ENCODE measurements around the gene KANSL2. TPM values are rescaled to one million over a fixed set of nuclear protein-coding genes. Genes with fewer than 3 reads are reported as not detected.

KANSL2 gene
- total and polyA plus RNA-seq, 2 of the 13 experiments (the other 11 are each of a cell fraction or from before 2014, with no cell fraction given) = 24.1 to 41.3 TPM

DNA sequence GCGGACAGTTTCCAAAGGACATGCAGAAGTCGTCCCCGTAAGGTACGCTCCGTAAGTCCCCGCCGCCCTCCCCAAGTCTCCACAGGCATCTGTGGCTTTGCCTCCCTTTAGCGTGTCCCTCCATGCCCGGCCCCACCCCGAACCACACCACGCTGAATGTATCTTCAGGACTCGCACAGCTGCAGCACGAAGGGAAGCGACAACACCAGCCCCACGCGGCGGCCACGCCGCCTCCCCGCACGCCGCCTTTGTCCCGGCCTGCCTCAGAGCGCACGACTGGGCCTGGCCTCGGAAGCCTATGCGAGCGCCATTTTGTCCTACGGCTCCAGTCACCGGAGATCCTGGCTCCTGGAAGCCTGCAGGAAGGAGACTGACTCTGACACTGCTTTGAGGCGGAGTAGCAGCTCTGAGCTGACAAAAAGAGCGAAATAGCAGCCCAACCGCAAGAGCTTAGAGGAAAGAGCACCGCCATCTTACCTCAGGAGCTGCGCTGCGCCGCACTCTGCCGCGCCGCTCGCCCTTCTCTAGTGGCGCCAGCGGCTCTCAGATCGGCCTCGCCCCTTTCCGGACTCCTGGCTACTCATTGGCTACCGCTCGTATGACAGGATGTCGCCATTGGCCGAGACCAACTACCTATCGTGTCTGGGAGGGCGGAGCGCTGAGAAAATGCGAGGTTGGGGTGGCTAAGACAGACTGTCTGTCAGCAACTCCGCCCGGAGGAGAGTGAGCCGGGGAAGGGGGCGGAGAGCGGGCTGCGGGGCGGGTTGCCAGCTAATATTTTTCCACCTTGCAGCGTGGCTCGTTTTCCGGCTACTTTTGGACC is at the start of gene KANSL2 (continued):
- TF ChIP-seq, protein P1, sequence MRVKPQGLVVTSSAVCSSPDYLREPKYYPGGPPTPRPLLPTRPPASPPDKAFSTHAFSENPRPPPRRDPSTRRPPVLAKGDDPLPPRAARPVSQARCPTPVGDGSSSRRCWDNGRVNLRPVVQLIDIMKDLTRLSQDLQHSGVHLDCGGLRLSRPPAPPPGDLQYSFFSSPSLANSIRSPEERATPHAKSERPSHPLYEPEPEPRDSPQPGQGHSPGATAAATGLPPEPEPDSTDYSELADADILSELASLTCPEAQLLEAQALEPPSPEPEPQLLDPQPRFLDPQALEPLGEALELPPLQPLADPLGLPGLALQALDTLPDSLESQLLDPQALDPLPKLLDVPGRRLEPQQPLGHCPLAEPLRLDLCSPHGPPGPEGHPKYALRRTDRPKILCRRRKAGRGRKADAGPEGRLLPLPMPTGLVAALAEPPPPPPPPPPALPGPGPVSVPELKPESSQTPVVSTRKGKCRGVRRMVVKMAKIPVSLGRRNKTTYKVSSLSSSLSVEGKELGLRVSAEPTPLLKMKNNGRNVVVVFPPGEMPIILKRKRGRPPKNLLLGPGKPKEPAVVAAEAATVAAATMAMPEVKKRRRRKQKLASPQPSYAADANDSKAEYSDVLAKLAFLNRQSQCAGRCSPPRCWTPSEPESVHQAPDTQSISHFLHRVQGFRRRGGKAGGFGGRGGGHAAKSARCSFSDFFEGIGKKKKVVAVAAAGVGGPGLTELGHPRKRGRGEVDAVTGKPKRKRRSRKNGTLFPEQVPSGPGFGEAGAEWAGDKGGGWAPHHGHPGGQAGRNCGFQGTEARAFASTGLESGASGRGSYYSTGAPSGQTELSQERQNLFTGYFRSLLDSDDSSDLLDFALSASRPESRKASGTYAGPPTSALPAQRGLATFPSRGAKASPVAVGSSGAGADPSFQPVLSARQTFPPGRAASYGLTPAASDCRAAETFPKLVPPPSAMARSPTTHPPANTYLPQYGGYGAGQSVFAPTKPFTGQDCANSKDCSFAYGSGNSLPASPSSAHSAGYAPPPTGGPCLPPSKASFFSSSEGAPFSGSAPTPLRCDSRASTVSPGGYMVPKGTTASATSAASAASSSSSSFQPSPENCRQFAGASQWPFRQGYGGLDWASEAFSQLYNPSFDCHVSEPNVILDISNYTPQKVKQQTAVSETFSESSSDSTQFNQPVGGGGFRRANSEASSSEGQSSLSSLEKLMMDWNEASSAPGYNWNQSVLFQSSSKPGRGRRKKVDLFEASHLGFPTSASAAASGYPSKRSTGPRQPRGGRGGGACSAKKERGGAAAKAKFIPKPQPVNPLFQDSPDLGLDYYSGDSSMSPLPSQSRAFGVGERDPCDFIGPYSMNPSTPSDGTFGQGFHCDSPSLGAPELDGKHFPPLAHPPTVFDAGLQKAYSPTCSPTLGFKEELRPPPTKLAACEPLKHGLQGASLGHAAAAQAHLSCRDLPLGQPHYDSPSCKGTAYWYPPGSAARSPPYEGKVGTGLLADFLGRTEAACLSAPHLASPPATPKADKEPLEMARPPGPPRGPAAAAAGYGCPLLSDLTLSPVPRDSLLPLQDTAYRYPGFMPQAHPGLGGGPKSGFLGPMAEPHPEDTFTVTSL (CRISPR knock-in tag; IDR thresholded peaks at IDR 0.05; ENCODE audit: borderline replicate concordance) = peak; percentile 60; the same call in 1 of the 2 replicates
- TF ChIP-seq, protein P2, sequence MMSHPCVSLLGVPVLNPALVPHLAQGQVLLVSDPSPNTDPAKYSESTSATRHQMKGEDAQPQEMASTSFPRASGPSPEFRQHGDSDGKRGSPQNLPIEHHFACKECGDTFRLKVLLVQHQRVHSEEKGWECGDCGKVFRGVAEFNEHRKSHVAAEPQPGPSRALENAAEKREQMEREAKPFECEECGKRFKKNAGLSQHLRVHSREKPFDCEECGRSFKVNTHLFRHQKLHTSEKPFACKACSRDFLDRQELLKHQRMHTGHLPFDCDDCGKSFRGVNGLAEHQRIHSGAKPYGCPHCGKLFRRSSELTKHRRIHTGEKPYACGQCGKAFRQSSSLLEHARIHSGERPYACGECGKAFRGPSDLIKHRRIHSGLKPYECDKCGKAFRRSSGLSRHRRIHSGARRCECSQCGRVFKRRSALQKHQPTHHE (CRISPR knock-in tag; IDR thresholded peaks at IDR 0.05; ENCODE audit: borderline replicate concordance) = peak; percentile 97; the same call in 1 of the 2 replicates
- peak; percentile 89; the same call in 1 of the 2 replicates for TF ChIP-seq BORCS8-MEF2B (CRISPR knock-in tag; IDR thresholded peaks at IDR 0.05)
- TF ChIP-seq ZNF3 (CRISPR knock-in tag; IDR thresholded peaks at IDR 0.05) = peak; percentile 51; the same call in 1 of the 2 replicates
- TF ChIP-seq SAP130 (CRISPR knock-in tag; IDR thresholded peaks at IDR 0.05; ENCODE audit: low read depth) = peak; percentile 95
- no peak for TF ChIP-seq PLRG1 (conservative IDR thresholded peaks at IDR 0.05)
- peak; percentile 76; the same call in 1 of the 2 replicates for TF ChIP-seq ZNF567 (CRISPR knock-in tag; IDR thresholded peaks at IDR 0.05; ENCODE audit: borderline replicate concordance)
- 0 out of 2 replicates have a peak, but pooled peaks have one; percentile 87 for TF ChIP-seq ZNF354B (CRISPR knock-in tag; IDR thresholded peaks at IDR 0.05)
- no peak for TF ChIP-seq PTBP1 (IDR thresholded peaks at IDR 0.05; ENCODE audit: low read depth, low read length, poor library complexity, severe bottlenecking)
- TF ChIP-seq FOXK1 (CRISPR knock-in tag; IDR thresholded peaks at IDR 0.05; ENCODE audit: borderline replicate concordance, low read depth) = 0 out of 2 replicates have a peak, but pooled peaks have one; percentile 54
- 0 out of 2 replicates have a peak, but pooled peaks have one; percentile 38 for TF ChIP-seq ATRX (CRISPR knock-in tag; IDR thresholded peaks at IDR 0.05; ENCODE audit: borderline replicate concordance)
- TF ChIP-seq ZFAT (CRISPR knock-in tag; conservative IDR thresholded peaks at IDR 0.05) = no peak
- peak in 1 of 2 experiments; percentile 85; a peak in 2 of 4 replicates for TF ChIP-seq KLF16 (CRISPR knock-in tag; IDR thresholded peaks at IDR 0.05)
- no peak for TF ChIP-seq MLLT10 (CRISPR knock-in tag; IDR thresholded peaks at IDR 0.05)
- TF ChIP-seq, protein P3, sequence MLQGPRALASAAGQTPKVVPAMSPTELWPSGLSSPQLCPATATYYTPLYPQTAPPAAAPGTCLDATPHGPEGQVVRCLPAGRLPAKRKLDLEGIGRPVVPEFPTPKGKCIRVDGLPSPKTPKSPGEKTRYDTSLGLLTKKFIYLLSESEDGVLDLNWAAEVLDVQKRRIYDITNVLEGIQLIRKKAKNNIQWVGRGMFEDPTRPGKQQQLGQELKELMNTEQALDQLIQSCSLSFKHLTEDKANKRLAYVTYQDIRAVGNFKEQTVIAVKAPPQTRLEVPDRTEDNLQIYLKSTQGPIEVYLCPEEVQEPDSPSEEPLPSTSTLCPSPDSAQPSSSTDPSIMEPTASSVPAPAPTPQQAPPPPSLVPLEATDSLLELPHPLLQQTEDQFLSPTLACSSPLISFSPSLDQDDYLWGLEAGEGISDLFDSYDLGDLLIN (CRISPR knock-in tag; IDR thresholded peaks at IDR 0.05; ENCODE audit: borderline replicate concordance) = no peak
- TF ChIP-seq KDM2A (CRISPR knock-in tag; IDR thresholded peaks at IDR 0.05; ENCODE audit: borderline replicate concordance, low read depth) = peak; percentile 93
- TF ChIP-seq MXD4 (CRISPR knock-in tag; IDR thresholded peaks at IDR 0.05) = peak; percentile 86
- peak; percentile 38; the same call in 1 of the 2 replicates for TF ChIP-seq YEATS2 (CRISPR knock-in tag; IDR thresholded peaks at IDR 0.05; ENCODE audit: borderline replicate concordance)
- TF ChIP-seq MYNN (CRISPR knock-in tag; IDR thresholded peaks at IDR 0.05; ENCODE audit: low read depth) = peak; percentile 92
